IPS DF 6.9 (cell line): Measurements from ENCODE around the gene TOLLIP.

Experiments used
- DNase-seq: peaks from one replicate; pipeline ENCODE4 v3.0.0-alpha.2; 2013; ENCODE audit warnings: low read depth, low spot score
- H3K27ac ChIP-seq: one replicate; pipeline ENCODE4 v1.5.1; 2013; ENCODE audit warnings: low read length, control low read depth
- H3K27me3 ChIP-seq: 2 replicates; pipeline ENCODE4 v1.6.1; 2013; ENCODE audit warnings: mild to moderate bottlenecking, low read length; ENCODE audit not compliant: control insufficient read depth, insufficient read depth
- H3K36me3 ChIP-seq: 2 replicates; pipeline ENCODE4 v1.6.1; 2013; ENCODE audit warnings: low read length; ENCODE audit not compliant: control insufficient read depth, insufficient read depth
- H3K4me1 ChIP-seq: 2 replicates; pipeline ENCODE4 v1.6.1; 2013; ENCODE audit warnings: low read length; ENCODE audit not compliant: control insufficient read depth, insufficient read depth
- H3K4me3 ChIP-seq: 2 replicates; pipeline ENCODE4 v1.5.1; 2013; ENCODE audit warnings: mild to moderate bottlenecking, low read length
- H3K9me3 ChIP-seq: 2 replicates; pipeline ENCODE4 v1.6.1; 2013; ENCODE audit warnings: low read length, inconsistent platforms; ENCODE audit not compliant: control insufficient read depth, insufficient read depth
- WGBS: extraction: QIAGEN DNeasy Blood & Tissue Kit; methylation state at CpG from one replicate; pipeline ENCODE4 v1.1.7; 2013; ENCODE audit warnings: mixed read lengths, missing lambda C conversion rate; ENCODE audit not compliant: insufficient read length, insufficient coverage; 5-methylcytosine and 5-hydroxymethylcytosine counted together

TOLLIP gene

DNA sequence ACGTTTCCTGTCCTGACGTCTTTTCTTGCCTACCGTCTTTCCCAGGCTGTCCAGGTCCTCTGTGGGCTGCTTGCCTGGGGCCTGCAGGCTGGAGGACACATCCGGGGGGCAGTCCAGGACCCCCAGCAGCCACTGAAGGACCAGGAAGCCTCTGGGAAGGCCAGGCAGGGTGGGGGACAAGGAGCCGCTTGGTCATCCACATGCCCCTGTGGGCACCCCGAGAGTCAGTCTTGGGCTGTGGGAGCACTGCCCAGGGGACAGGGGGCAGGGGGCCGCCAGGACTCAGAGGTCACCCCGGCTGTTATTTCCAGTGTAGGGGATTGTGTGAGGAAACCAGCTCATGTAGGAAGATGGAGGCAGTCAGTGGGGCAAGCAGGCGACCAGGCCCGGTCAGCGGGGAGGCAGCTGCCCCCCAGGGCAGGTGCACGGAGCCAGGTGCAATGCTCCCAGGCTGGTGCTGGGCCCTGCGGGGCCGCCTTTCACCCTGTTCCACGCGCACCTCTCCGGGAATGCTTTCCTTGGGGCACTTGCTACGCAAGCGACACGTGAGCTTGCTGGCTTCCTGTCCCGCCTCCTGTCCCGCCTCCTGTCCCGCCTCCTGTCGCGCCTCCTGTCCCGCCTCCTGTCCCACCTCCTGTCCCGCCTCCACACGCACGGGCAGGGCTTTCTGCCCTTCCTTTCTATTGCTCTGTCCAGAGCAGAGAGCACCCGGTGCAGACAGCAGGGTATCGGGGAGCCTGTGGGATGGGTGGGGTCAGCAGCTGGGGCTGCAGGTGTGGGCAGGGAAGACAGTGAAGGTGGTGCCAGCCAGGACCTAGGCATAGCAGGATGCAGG is 47.0 kb downstream of the TOLLIP start:
- H3K27ac ChIP-seq, result no peak overlapping the region
- WGBS, result no CpG with 5 or more reads among the region's 31 CpGs
- no peaks in the 10 kb centered on the region for H3K27me3 ChIP-seq
- H3K36me3 ChIP-seq, result no peaks in the 10 kb centered on the region
- H3K9me3 ChIP-seq, result no peaks in the 10 kb centered on the region; the same call in 1 of the 2 replicates
- H3K4me3 ChIP-seq, result peak overlapping the region; percentile 4; the same call in 1 of the 2 replicates
- H3K4me1 ChIP-seq, result peaks cover 2% of the 10 kb centered on the region; the same call in 1 of the 2 replicates
- DNase-seq, result peak; percentile 33

DNA sequence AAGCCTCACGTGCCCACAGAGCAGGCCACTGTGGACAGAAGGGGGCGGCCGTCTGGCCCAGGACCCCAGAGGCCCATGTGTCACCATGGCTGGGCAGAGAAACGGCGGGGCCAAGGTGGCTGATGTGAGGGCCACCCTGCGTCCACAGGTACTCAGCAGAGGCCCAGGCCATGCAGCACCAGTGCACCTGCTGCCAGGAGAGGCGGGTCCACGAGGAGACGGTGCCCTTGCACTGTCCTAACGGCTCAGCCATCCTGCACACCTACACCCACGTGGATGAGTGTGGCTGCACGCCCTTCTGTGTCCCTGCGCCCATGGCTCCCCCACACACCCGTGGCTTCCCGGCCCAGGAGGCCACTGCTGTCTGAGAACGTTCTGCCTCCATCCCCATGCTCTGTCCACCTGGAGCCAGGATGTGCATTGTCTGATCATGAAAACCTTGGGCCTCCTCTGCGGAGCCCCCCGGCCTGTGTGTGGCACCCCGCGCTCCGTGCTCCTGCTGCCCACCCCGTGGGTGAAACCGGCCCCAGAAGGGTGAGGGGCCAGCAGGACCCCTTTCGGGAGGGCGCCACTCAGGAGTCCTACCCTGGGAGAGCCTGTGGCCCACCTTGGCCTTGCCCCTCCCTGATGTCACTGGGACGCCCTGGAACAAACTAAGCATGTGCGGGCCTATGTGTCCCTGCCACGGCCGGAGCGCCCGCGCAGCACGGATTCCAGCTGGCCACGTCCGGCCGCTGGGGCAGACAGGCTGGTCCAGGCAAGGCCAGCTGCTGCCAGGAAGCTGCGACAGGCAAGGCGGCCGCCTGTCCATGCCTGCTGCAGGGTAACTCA is 48.0 kb downstream of the TOLLIP start:
- no peaks in the 10 kb centered on the region for H3K27me3 ChIP-seq
- DNase-seq, result no peak
- H3K4me3 ChIP-seq, result no peak overlapping the region
- no peak overlapping the region for H3K27ac ChIP-seq
- no peaks in the 10 kb centered on the region for H3K36me3 ChIP-seq
- H3K4me1 ChIP-seq, result peaks cover 2% of the 10 kb centered on the region; the same call in 1 of the 2 replicates
- H3K9me3 ChIP-seq, result no peaks in the 10 kb centered on the region
- WGBS, result no CpG with 5 or more reads among the region's 39 CpGs

GRCh38 chr11:1260620-1261019 is 48.8 kb downstream of the TOLLIP start:
- no peaks in the 10 kb centered on the region for H3K27me3 ChIP-seq
- no peak overlapping the region for H3K4me3 ChIP-seq
- H3K27ac ChIP-seq, result no peak overlapping the region
- no peaks in the 10 kb centered on the region for H3K36me3 ChIP-seq
- no peaks in the 10 kb centered on the region for H3K9me3 ChIP-seq
- no CpG with 5 or more reads among the region's 17 CpGs for WGBS
- no peak for DNase-seq
- H3K4me1 ChIP-seq, result peaks cover 4% of the 10 kb centered on the region; the same call in 1 of the 2 replicates

GRCh38 chr11:1260023-1260501 is 49.4 kb downstream of the TOLLIP start:
- Histone ChIP-seq H3K4me1 (peaks cover 4% of the 10 kb centered on the region; the same call in 1 of the 2 replicates), H3K4me3 (no peak overlapping the region), H3K36me3 (no peaks in the 10 kb centered on the region), H3K9me3 (no peaks in the 10 kb centered on the region), H3K27ac (no peak overlapping the region), H3K27me3 (no peaks in the 10 kb centered on the region)
- no CpG with 5 or more reads among the region's 10 CpGs for WGBS
- DNase-seq, result no peak

- Histone ChIP-seq H3K27me3 (no peaks in the 10 kb centered on the region), H3K27ac (no peak overlapping the region), H3K4me3 (no peak overlapping the region), H3K9me3 (no peaks in the 10 kb centered on the region), H3K36me3 (no peaks in the 10 kb centered on the region), H3K4me1 (peaks cover 4% of the 10 kb centered on the region; the same call in 1 of the 2 replicates)
- no CpG with 5 or more reads among the region's 9 CpGs for WGBS
- DNase-seq, result no peak
Observed at GRCh38 chr11:1259561-1259960, 49.9 kb downstream of the TOLLIP start.

- Histone ChIP-seq H3K9me3 (no peaks in the 10 kb centered on the region), H3K4me1 (peaks cover 4% of the 10 kb centered on the region; the same call in 1 of the 2 replicates), H3K27me3 (no peaks in the 10 kb centered on the region), H3K27ac (no peak overlapping the region), H3K4me3 (no peak overlapping the region), H3K36me3 (no peaks in the 10 kb centered on the region)
- DNase-seq, result no peak
- no CpG with 5 or more reads among the region's 7 CpGs for WGBS
Observed at GRCh38 chr11:1259076-1259461, 50.4 kb downstream of the TOLLIP start.

- H3K36me3 ChIP-seq, result no peaks in the 10 kb centered on the region
- no peak overlapping the region for H3K4me3 ChIP-seq
- H3K27ac ChIP-seq, result no peak overlapping the region
- no CpG with 5 or more reads among the region's 13 CpGs for WGBS
- no peak for DNase-seq
- peaks cover under 1% of the 10 kb centered on the region; the same call in 1 of the 2 replicates for H3K9me3 ChIP-seq
- H3K4me1 ChIP-seq, result peaks cover 4% of the 10 kb centered on the region; the same call in 1 of the 2 replicates
- H3K27me3 ChIP-seq, result no peaks in the 10 kb centered on the region
Observed at GRCh38 chr11:1258401-1259075, 50.9 kb downstream of the TOLLIP start.

GRCh38 chr11:1257916-1258315 is 51.5 kb downstream of the TOLLIP start:
- H3K36me3 ChIP-seq, result no peaks in the 10 kb centered on the region
- H3K9me3 ChIP-seq, result peaks cover 1% of the 10 kb centered on the region; the same call in 1 of the 2 replicates
- no peak for DNase-seq
- H3K4me3 ChIP-seq, result no peak overlapping the region; the same call in 1 of the 2 replicates
- WGBS, result no CpG with 5 or more reads among the region's 16 CpGs
- H3K4me1 ChIP-seq, result peaks cover 4% of the 10 kb centered on the region; the same call in 1 of the 2 replicates
- no peak overlapping the region for H3K27ac ChIP-seq
- no peaks in the 10 kb centered on the region for H3K27me3 ChIP-seq

- WGBS, result no CpG with 5 or more reads among the region's 27 CpGs
Observed at GRCh38 chr11:1257366-1257765, 52.1 kb downstream of the TOLLIP start.

More at GRCh38 chr11:1257366-1257765, 52.1 kb downstream of the TOLLIP start:
- H3K27ac ChIP-seq, result no peak overlapping the region
- no peak overlapping the region for H3K4me3 ChIP-seq
- peaks cover 2% of the 10 kb centered on the region; the same call in 1 of the 2 replicates for H3K4me1 ChIP-seq
- DNase-seq, result no peak
- no peaks in the 10 kb centered on the region for H3K36me3 ChIP-seq
- peaks cover 1% of the 10 kb centered on the region; the same call in 1 of the 2 replicates for H3K9me3 ChIP-seq
- no peaks in the 10 kb centered on the region for H3K27me3 ChIP-seq
